ENCODE results near the gene LRRN2. TPM values are rescaled to one million over a fixed set of nuclear protein-coding genes. Genes with fewer than 3 reads are reported as not detected.

LRRN2 gene
- total and polyA plus RNA-seq, 9 of the 15 experiments (the other 6 are each of a cell fraction or from before 2014, with no cell fraction given) = 0.05 TPM; not detected in 8

- no peak for TF ChIP-seq CREB3 (tag; conservative IDR thresholded peaks at IDR 0.05; ENCODE audit: low read depth)
- TF ChIP-seq RAD21 (CRISPR knock-in tag; conservative IDR thresholded peaks at IDR 0.05 in 1 of 2, IDR thresholded peaks at IDR 0.05 in 1 of 2) = 0 out of 4 replicates have a peak, but pooled peaks of 1 of the 2 experiments have one; percentile 6
- no peak for TF ChIP-seq ZSCAN32 (CRISPR knock-in tag; IDR thresholded peaks at IDR 0.05)
- peak; percentile 81 for TF ChIP-seq SMARCE1 (IDR thresholded peaks at IDR 0.05)
- 0 out of 2 replicates have a peak, but pooled peaks have one; percentile 9 for TF ChIP-seq MAFG (tag; conservative IDR thresholded peaks at IDR 0.05)
- TF ChIP-seq BRD9 (IDR thresholded peaks at IDR 0.05; ENCODE audit: low read depth, partially characterized antibody) = peak; percentile 72
- TF ChIP-seq ZNF592 (IDR thresholded peaks at IDR 0.05) = peak; percentile 48
- TF ChIP-seq DNMT1 (IDR thresholded peaks at IDR 0.05) = no peak
- peak; percentile 61; the same call in 1 of the 2 replicates for TF ChIP-seq NFRKB (IDR thresholded peaks at IDR 0.05; ENCODE audit: low read depth)
- TF ChIP-seq EZH2 (IDR thresholded peaks at IDR 0.05; ENCODE audit: borderline replicate concordance, low read depth, low read length) = no peak
- no peak for TF ChIP-seq ZBTB43 (CRISPR knock-in tag; IDR thresholded peaks at IDR 0.05)
- TF ChIP-seq MXI1 (IDR thresholded peaks at IDR 0.05; ENCODE audit: low read depth, low read length) = no peak
- 0 out of 2 replicates have a peak, but pooled peaks have one; percentile 13 for TF ChIP-seq DMBX1 (CRISPR knock-in tag; IDR thresholded peaks at IDR 0.05; ENCODE audit: borderline replicate concordance)
- no peak for TF ChIP-seq ZBTB1 (CRISPR knock-in tag; IDR thresholded peaks at IDR 0.05; ENCODE audit: borderline replicate concordance, low read depth)
- no peak for TF ChIP-seq SMAD2 (IDR thresholded peaks at IDR 0.05; ENCODE audit: low read depth, low read length)
- no peak for TF ChIP-seq CHD2 (IDR thresholded peaks at IDR 0.05; ENCODE audit: low read depth, low read length)
- no peak for TF ChIP-seq CEBPG (CRISPR knock-in tag; IDR thresholded peaks at IDR 0.05)
- no peak for TF ChIP-seq CEBPG (tag; conservative IDR thresholded peaks at IDR 0.05 in 1 of 2, IDR thresholded peaks at IDR 0.05 in 1 of 2)
- no peak for TF ChIP-seq TFAP4 (CRISPR knock-in tag; IDR thresholded peaks at IDR 0.05; ENCODE audit: borderline replicate concordance)
- TF ChIP-seq FOS (IDR thresholded peaks at IDR 0.05; ENCODE audit: extremely low read depth, insufficient read length) = no peak
These were observed 19.4 kb upstream of the LRRN2 start (continued) for GRCh38 chr1:204704794-204705492.

Data from K562 (cell line).